Measurements from ENCODE around the gene CYP21A2. TPM values are rescaled to one million over a fixed set of nuclear protein-coding genes. Genes with fewer than 3 reads are reported as not detected.

CYP21A2 gene
- total and polyA plus RNA-seq, 2 of the 8 experiments (the other 6 are each of a cell fraction or from before 2014, with no cell fraction given): 0.22 to 0.23 TPM

- Histone ChIP-seq H3K56ac (replicated peaks; ENCODE audit: insufficient read length, low read depth, low read length) (no peak overlapping the region), H3K4ac (replicated peaks; ENCODE audit: insufficient read length, low read depth, low read length) (no peak overlapping the region), H4K91ac (replicated peaks; ENCODE audit: insufficient read length, low read length) (no peak overlapping the region), H2BK12ac (ENCODE audit: low read depth, low read length) (peak overlapping the region; percentile 63; the same call in 1 of the 2 replicates), H4K20me1 (replicated peaks in 1 of 2; ENCODE audit: control insufficient read depth in 1 of 2, insufficient read depth in 2 of 2, low read length in 2 of 2) (no peaks in the 10 kb centered on the region), H3K23ac (ENCODE audit: insufficient read length) (no peak overlapping the region), H3K4me3 (ENCODE audit: extremely low read depth in 1 of 4, insufficient read depth in 2 of 4, low read depth in 3 of 4, low read length in 4 of 4) (no peak overlapping the region), H3K36me3 (ENCODE audit: control insufficient read depth in 2 of 4, insufficient read depth in 4 of 4, low read length in 3 of 4) (no peaks in the 10 kb centered on the region), H3K14ac (ENCODE audit: insufficient read length) (no peak overlapping the region), H2BK20ac (ENCODE audit: low read length) (no peak overlapping the region), H3K9me3 (ENCODE audit: insufficient read depth in 2 of 2, low read depth in 1 of 2, low read length in 1 of 2) (no peaks in the 10 kb centered on the region), H3K4me1 (replicated peaks in 1 of 4; ENCODE audit: control insufficient read depth in 3 of 4, insufficient read depth in 4 of 4, low read length in 3 of 4) (peaks cover 0 to 7% (median 4%) of the 10 kb centered on the region in 4 experiments; a peak in 4 of 7 replicates), H2BK15ac (ENCODE audit: low read length) (peak overlapping the region; percentile 72; the same call in 1 of the 2 replicates), H3K27me3 (replicated peaks in 1 of 4; ENCODE audit: control insufficient read depth in 3 of 4, extremely low read depth in 1 of 4, insufficient read depth in 3 of 4, low read length in 3 of 4) (no peaks in the 10 kb centered on the region), H3K23me2 (ENCODE audit: low read depth, low read length) (peaks cover 1% of the 10 kb centered on the region; the same call in 1 of the 2 replicates), H3K79me1 (ENCODE audit: low read depth, low read length) (no peaks in the 10 kb centered on the region), H4K5ac (ENCODE audit: insufficient read length, low read depth, low read length) (no peak overlapping the region), H2AK5ac (ENCODE audit: low read depth, low read length) (no peak overlapping the region), H3K27ac (ENCODE audit: low read depth, low read length) (no peak overlapping the region), H3K79me2 (ENCODE audit: control insufficient read depth in 1 of 2, insufficient read depth in 2 of 2, low read length in 2 of 2) (no peaks in the 10 kb centered on the region), H3K9ac (replicated peaks in 1 of 4; ENCODE audit: extremely low read depth in 1 of 4, low read depth in 3 of 4, low read length in 3 of 4) (no peak overlapping the region), H3K4me2 (ENCODE audit: insufficient read depth in 1 of 2, low read depth in 2 of 2, low read length in 2 of 2) (no peak overlapping the region), H2BK120ac (replicated peaks; ENCODE audit: low read depth, low read length) (no peak overlapping the region), H4K8ac (ENCODE audit: extremely low read depth, insufficient read depth, low read length) (no peak overlapping the region; the same call in 1 of the 2 replicates), H2AFZ (ENCODE audit: low read length) (no peak overlapping the region), H3K18ac (ENCODE audit: extremely low read depth, low read length) (no peak overlapping the region), H2BK5ac (ENCODE audit: low read depth, low read length) (no peak overlapping the region; the same call in 1 of the 2 replicates)
- DNase-seq (ENCODE audit: low read depth in 1 of 2, low spot score in 2 of 2) (no peak), FAIRE-seq (no peak)
- ChIA-PET CTCF (ENCODE audit: partially characterized antibody) (interaction anchor here (0.5 to 4.9 kb wide), 25 partner anchors 9 to 1511 kb away, joined by 3 to 38 read pairs (median 5); partner anchors contain the start of genes CFB, CYP21A2 and DXO), POLR2A (ENCODE audit: partially characterized antibody) (interaction anchor here (0.6 to 3.1 kb wide), 4 partner anchors 28 to 122 kb away, joined by 3 to 14 read pairs (median 4); partner anchors contain the start of gene DXO)
- TF ChIP-seq SAP30 (IDR thresholded peaks at IDR 0.05; ENCODE audit: insufficient read depth, insufficient replicate concordance, low read length) (no peak), GABPA (IDR thresholded peaks at IDR 0.05; ENCODE audit: borderline replicate concordance, insufficient read depth, low read length) (no peak), NRF1 (IDR thresholded peaks at IDR 0.05; ENCODE audit: low read depth, low read length) (no peak), CEBPB (IDR thresholded peaks at IDR 0.05; ENCODE audit: low read depth, low read length) (no peak), PHF8 (conservative IDR thresholded peaks at IDR 0.05; ENCODE audit: low read depth, low read length) (no peak), SP2 (IDR thresholded peaks at IDR 0.05; ENCODE audit: low read length) (no peak)
- WGBS, 2 experiments (ENCODE audit: extremely low coverage in 1 of 2, insufficient coverage in 1 of 2, insufficient read length in 1 of 2, insufficient replicate concordance in 2 of 2, low coverage in 1 of 2, low lambda C conversion rate in 2 of 2, missing lambda C conversion rate in 1 of 2): 89% methylated on average over 6 of the region's 6 CpGs; no CpG with 5 or more reads in 1 of the 2 experiments
These were observed 9.3 kb downstream of the CYP21A2 start for GRCh38 chr6:32047539-32047854.
